GM12878 (cell line): Measurements from ENCODE around the gene COL27A1. TPM values are rescaled to one million over a fixed set of nuclear protein-coding genes. Genes with fewer than 3 reads are reported as not detected.

Experiments used
- ATAC-seq: fragments of 200-7000 bp; cut with Tn5 transposase; 3 replicates; pipeline ENCODE4 v1.9.1; 2020; ENCODE audit warnings: mild to moderate bottlenecking, moderate library complexity
- BruUV-seq: library from RNA; stranded (reverse); fragments of 400-500 nt; replicated peaks from 2 replicates; lab custom pipeline; 2021; lab: Mats Ljungman, UMichigan
- CTCF ChIA-PET: fragments of 300-600 bp; sonication (Branson Sonifier 250); formaldehyde crosslinking; extraction: SDS; loops from one replicate; lab custom pipeline; 2021; ENCODE audit warnings: inconsistent platforms; lab: Yijun Ruan, JAX
- POLR2A ChIA-PET: fragments of 350-600 bp; formaldehyde crosslinking; extraction: SDS; loops from one replicate; lab custom pipeline; 2021; ENCODE audit warnings: inconsistent platforms; lab: Charles Lee
- RAD21 ChIA-PET: fragments of 300-600 bp; sonication (Branson Sonifier 250); formaldehyde crosslinking; loops from one replicate; lab custom pipeline; 2023; ENCODE audit warnings: antibody characterized with exemption; ENCODE audit not compliant: unreplicated experiment; lab: Charles Lee
- SMC1A ChIA-PET: fragments of 300-600 bp; sonication (Branson Sonifier 250); formaldehyde crosslinking; loops from one replicate; lab custom pipeline; 2023; ENCODE audit not compliant: unreplicated experiment, uncharacterized antibody; lab: Charles Lee
- DNase-seq: peaks from one replicate; pipeline ENCODE4 v3.0.0-alpha.2; 2011; ENCODE audit warnings: low read depth, low spot score
- FAIRE-seq: peaks from 3 replicates; lab custom pipeline; 2011; peaks lifted over from hg19 to GRCh38; lab: Jason Lieb, UNC
- H2AFZ ChIP-seq: 2 replicates; pipeline ENCODE4 v1.6.0; 2011; ENCODE audit warnings: low read depth, low read length, control low read depth; ENCODE audit not compliant: control insufficient read depth
- H3K27ac ChIP-seq: 2 replicates; pipeline ENCODE4 v1.5.1; 2011; ENCODE audit warnings: control low read depth; ENCODE audit not compliant: control insufficient read depth, insufficient read depth
- H3K27me3 ChIP-seq, 2 experiments: replicated peaks in 1 of 2; 2 replicates each; pipeline versions ENCODE4 v1.6.0 to v1.6.1; 2011; ENCODE audit warnings: low read length in 1 of 2; ENCODE audit not compliant: control insufficient read depth in 2 of 2, insufficient read depth in 2 of 2
- H3K36me3 ChIP-seq, 2 experiments: 2 replicates each; pipeline ENCODE4 v1.5.1; 2011; ENCODE audit warnings: low read length in 1 of 2; ENCODE audit not compliant: control insufficient read depth in 2 of 2, insufficient read depth in 2 of 2
- H3K4me1 ChIP-seq: 2 replicates; pipeline ENCODE4 v1.6.1; 2011; ENCODE audit warnings: mild to moderate bottlenecking, low read length, moderate library complexity, mixed read lengths; ENCODE audit not compliant: control insufficient read depth, insufficient read depth
- H3K4me2 ChIP-seq: 2 replicates; pipeline ENCODE4 v1.6.0; 2011; ENCODE audit warnings: control low read depth; ENCODE audit not compliant: control insufficient read depth, insufficient read depth
- H3K4me3 ChIP-seq: fragments of 200-600 bp; sonication (generic); 2 replicates; pipeline ENCODE4 v1.5.1; 2016
- H3K79me2 ChIP-seq: 2 replicates; pipeline ENCODE4 v1.6.0; 2011; ENCODE audit warnings: low read length; ENCODE audit not compliant: control insufficient read depth, insufficient read depth
- H3K9ac ChIP-seq: 2 replicates; pipeline ENCODE4 v1.8.0; 2011; ENCODE audit warnings: low read length, control low read depth, mixed read lengths; ENCODE audit not compliant: control insufficient read depth, insufficient read depth
- H3K9me3 ChIP-seq: replicated peaks from 3 replicates; pipeline ENCODE4 v1.5.1; 2011; ENCODE audit warnings: mild to moderate bottlenecking, low read length; ENCODE audit not compliant: control insufficient read depth, insufficient read depth
- H4K20me1 ChIP-seq: 2 replicates; pipeline ENCODE4 v1.6.0; 2011; ENCODE audit not compliant: control insufficient read depth, insufficient read depth
- CREB1 ChIP-seq: IDR thresholded peaks from 2 replicates; pipeline ENCODE4 v1.6.1; 2012; ENCODE audit warnings: low read depth, mild to moderate bottlenecking, inconsistent platforms
- DPF2 ChIP-seq: fragments of 450-650 bp; IDR thresholded peaks from 2 replicates; pipeline ENCODE4 v1.6.1; 2017; ENCODE audit warnings: mild to moderate bottlenecking
- ETV6 ChIP-seq, 2 experiments: fragments of 450-650 bp in 1 of 2; IDR thresholded peaks in 1 of 2; conservative IDR thresholded peaks in 1 of 2; 2 replicates each; pipeline ENCODE4 v1.6.1; 2014; ENCODE audit warnings: antibody characterized with exemption in 1 of 2, borderline replicate concordance in 1 of 2, low read depth in 1 of 2, mild to moderate bottlenecking in 1 of 2, moderate library complexity in 1 of 2
- EZH2 ChIP-seq: IDR thresholded peaks from 2 replicates; pipeline ENCODE4 v1.6.1; 2012; ENCODE audit warnings: low read depth, mild to moderate bottlenecking, control low read depth, inconsistent platforms, low read length, borderline replicate concordance; ENCODE audit not compliant: control insufficient read depth
- KAT2A ChIP-seq: conservative IDR thresholded peaks from 2 replicates; pipeline ENCODE4 v1.6.1; 2011; ENCODE audit warnings: low read depth, low read length; ENCODE audit not compliant: control insufficient read depth
- MTA2 ChIP-seq: fragments of 450-650 bp; IDR thresholded peaks from 2 replicates; pipeline ENCODE4 v1.6.1; 2016; ENCODE audit warnings: low read depth, mild to moderate bottlenecking, moderate library complexity
- NFYB ChIP-seq: IDR thresholded peaks from 2 replicates; pipeline ENCODE4 v1.6.1; 2011; ENCODE audit warnings: low read depth, mild to moderate bottlenecking, low read length, improper control_type of control experiment, moderate library complexity; ENCODE audit not compliant: insufficient read depth
- NR2C2 ChIP-seq: IDR thresholded peaks from 2 replicates; pipeline ENCODE4 v1.6.1; 2011; ENCODE audit warnings: borderline replicate concordance, low read depth; ENCODE audit not compliant: control insufficient read depth, insufficient read length
- NRF1 ChIP-seq: conservative IDR thresholded peaks from 2 replicates; pipeline ENCODE4 v1.6.1; 2011; ENCODE audit warnings: mild to moderate bottlenecking, low read depth, low read length, improper control_type of control experiment
- PAX8 ChIP-seq: fragments of 450-650 bp; IDR thresholded peaks from 2 replicates; pipeline ENCODE4 v1.6.1; 2017; ENCODE audit warnings: mild to moderate bottlenecking, moderate library complexity
- SIX5 ChIP-seq: IDR thresholded peaks from 2 replicates; pipeline ENCODE4 v1.6.1; 2011; ENCODE audit warnings: mild to moderate bottlenecking, low read depth, low read length, moderate library complexity; ENCODE audit not compliant: severe bottlenecking
- SMAD1 ChIP-seq: fragments of 450-650 bp; IDR thresholded peaks from 2 replicates; pipeline ENCODE4 v1.6.1; 2018; ENCODE audit warnings: mild to moderate bottlenecking, low read depth; ENCODE audit not compliant: partially characterized antibody
- SUZ12 ChIP-seq: fragments of 200-600 bp; sonication (generic); IDR thresholded peaks from one replicate; pipeline ENCODE4 v1.6.1; 2018; ENCODE audit warnings: antibody characterized with exemption, mild to moderate bottlenecking; ENCODE audit not compliant: unreplicated experiment
- TBL1XR1 ChIP-seq: IDR thresholded peaks from 2 replicates; pipeline ENCODE4 v1.6.1; 2012; ENCODE audit warnings: low read depth, low read length, improper control_type of control experiment
- YBX1 ChIP-seq: fragments of 450-650 bp; IDR thresholded peaks from 2 replicates; pipeline ENCODE4 v1.6.1; 2016; ENCODE audit warnings: antibody characterized with exemption
- ZNF24 ChIP-seq: fragments of 450-650 bp; IDR thresholded peaks from 2 replicates; pipeline ENCODE4 v1.6.1; 2017; ENCODE audit warnings: antibody characterized with exemption, mild to moderate bottlenecking
- WGBS: methylation state at CpG from one replicate; pipeline ENCODE4 v1.1.6; 2016; ENCODE audit warnings: low lambda C conversion rate; ENCODE audit not compliant: insufficient replicate concordance, insufficient coverage; ENCODE audit errors: missing lambda C conversion rate; 5-methylcytosine and 5-hydroxymethylcytosine counted together
- in situ Hi-C: fragments of 300-500 bp; cut with MboI; formaldehyde crosslinking; loops from 9 replicates; pipeline ENCODE4 v1.14.3; 2018; ENCODE audit warnings: mixed read lengths
- intact Hi-C: fragments of 100-400 bp; cut with micrococcal nuclease; formaldehyde crosslinking; loops from one replicate; pipeline ENCODE4 v1.14.2; 2022; ENCODE audit not compliant: unreplicated experiment
- polyA plus RNA-seq, 11 experiments: library from polyadenylated mRNA; depleted of rRNA in 4 of 11; unstranded in 6 of 11; stranded (reverse) in 5 of 11; fragments of >200 nt; fragmentation: Nextera tagmentation in 4 of 11; fragmentation: Illumina TruSeq in 1 of 11; extraction: Ambion mirVana in 4 of 11; extraction: Trizol in 1 of 11; gene quantifications; 1 replicate in 1 of 11; 2 replicates in 10 of 11; pipeline versions ENCODE4 v1.2.1 to v1.2.3, GENCODE V29; 2011 to 2016; ENCODE audit warnings: inconsistent platforms in 2 of 11, missing spikeins in 2 of 11, low read depth in 1 of 11
- total RNA-seq, 4 experiments: library from RNA; depleted of rRNA in 3 of 4; stranded (reverse); fragments of >200 nt in 3 of 4; fragmentation: Illumina TruSeq in 1 of 4; extraction: Trizol in 1 of 4; gene quantifications; 2 replicates each; pipeline versions ENCODE4 v1.2.1 to v1.2.3, GENCODE V29; 2013 to 2021

COL27A1 gene
- total and polyA plus RNA-seq, 10 of the 15 experiments (the other 5 are each of a cell fraction or from before 2014, with no cell fraction given), result 0.10 TPM; not detected in 9

GRCh38 chr9:114356792-114357191 is 201.5 kb downstream of the COL27A1 start:
- Histone ChIP-seq H3K9ac (no peak overlapping the region), H2AFZ (no peak overlapping the region), H3K36me3 (peaks cover 46 to 66% of the 10 kb centered on the region in 2 experiments), H3K9me3 (no peaks in the 10 kb centered on the region), H3K4me2 (no peak overlapping the region), H3K79me2 (no peaks in the 10 kb centered on the region)
- intact Hi-C loops, result no loop called here
- DNase-seq (no peak), ATAC-seq (no peak)
- CTCF ChIA-PET, result interaction anchor here (1.0 kb wide), 1 partner anchor 34 kb away, joined by 4 read pairs; no protein-coding TSS in a partner anchor
- no peak for TF ChIP-seq ZNF24
- TF ChIP-seq NFYB, result no peak
- no peak for TF ChIP-seq SUZ12
- TF ChIP-seq YBX1, result no peak
- TF ChIP-seq SIX5, result no peak
- TF ChIP-seq SMAD1, result no peak
- no peak for TF ChIP-seq PAX8
- TF ChIP-seq EZH2, result no peak
- TF ChIP-seq NR2C2, result no peak
- TF ChIP-seq DPF2, result no peak
- no peak for TF ChIP-seq CREB1
- TF ChIP-seq KAT2A, result no peak
- TF ChIP-seq TBL1XR1, result no peak
- no peak for TF ChIP-seq ETV6 (conservative IDR thresholded peaks at IDR 0.05 in 1 of 2, IDR thresholded peaks at IDR 0.05 in 1 of 2; ENCODE audit: borderline replicate concordance in 1 of 2, low read depth in 1 of 2)
- TF ChIP-seq MTA2, result no peak
- TF ChIP-seq NRF1, result no peak
- TF ChIP-seq, all 136 proteins: peak for 0
- Histone ChIP-seq H4K20me1 (peaks cover 2% of the 10 kb centered on the region; the same call in 1 of the 2 replicates), H3K4me1 (no peaks in the 10 kb centered on the region), H3K27ac (no peak overlapping the region), H3K4me3 (no peak overlapping the region), H3K27me3 (no peaks in the 10 kb centered on the region)
- BruUV-seq, result no TSS peak
- WGBS, result 100% methylated on average over 6 of the region's 6 CpGs
- ChIA-PET POLR2A (interaction anchor here (1.1 to 1.2 kb wide), 2 partner anchors 9 to 11 kb away, joined by 3 to 4 read pairs; no protein-coding TSS in a partner anchor), SMC1A (interaction anchor here (2.0 kb wide), 1 partner anchor 34 kb away, joined by 6 read pairs; no protein-coding TSS in a partner anchor), RAD21 (no interaction called here)
- FAIRE-seq, result no peak
- in situ Hi-C loops, result no loop called here
